Mesodermal cell (in vitro differentiated cells): Measurements from ENCODE around the gene LZTS2.
A peak's percentile ranks its signal among the peaks of the same experiment; 100 is the strongest.

Experiments
- H3K27ac ChIP-seq: 2 replicates; pipeline ENCODE4 v1.7.0; 2013; ENCODE audit warnings: mild to moderate bottlenecking, low read depth, low read length, moderate library complexity; ENCODE audit not compliant: severe bottlenecking
- H3K36me3 ChIP-seq: 2 replicates; pipeline ENCODE4 v1.7.1; 2013; ENCODE audit warnings: mild to moderate bottlenecking, low read length, moderate library complexity; ENCODE audit not compliant: control insufficient read depth, insufficient read depth
- H3K4me1 ChIP-seq: one replicate; pipeline ENCODE4 v1.7.1; 2013; ENCODE audit warnings: mild to moderate bottlenecking, low read length; ENCODE audit not compliant: insufficient read depth, control insufficient read depth, poor library complexity, severe bottlenecking
- H3K4me3 ChIP-seq: 2 replicates; pipeline ENCODE4 v1.7.0; 2013; ENCODE audit warnings: low read length, control low read depth, mild to moderate bottlenecking; ENCODE audit not compliant: insufficient read depth, poor library complexity, severe bottlenecking; ENCODE audit errors: extremely low read depth
- H3K9me3 ChIP-seq: 2 replicates; pipeline ENCODE4 v1.7.1; 2013; ENCODE audit warnings: mild to moderate bottlenecking, low read length, moderate library complexity; ENCODE audit not compliant: control insufficient read depth
- WGBS, 2 experiments: methylation state at CpG; one replicate each; pipeline ENCODE4 v1.1.5; 2013; ENCODE audit warnings: missing lambda C conversion rate in 2 of 2; ENCODE audit not compliant: insufficient coverage in 2 of 2; 5-methylcytosine and 5-hydroxymethylcytosine counted together

LZTS2 gene

DNA sequence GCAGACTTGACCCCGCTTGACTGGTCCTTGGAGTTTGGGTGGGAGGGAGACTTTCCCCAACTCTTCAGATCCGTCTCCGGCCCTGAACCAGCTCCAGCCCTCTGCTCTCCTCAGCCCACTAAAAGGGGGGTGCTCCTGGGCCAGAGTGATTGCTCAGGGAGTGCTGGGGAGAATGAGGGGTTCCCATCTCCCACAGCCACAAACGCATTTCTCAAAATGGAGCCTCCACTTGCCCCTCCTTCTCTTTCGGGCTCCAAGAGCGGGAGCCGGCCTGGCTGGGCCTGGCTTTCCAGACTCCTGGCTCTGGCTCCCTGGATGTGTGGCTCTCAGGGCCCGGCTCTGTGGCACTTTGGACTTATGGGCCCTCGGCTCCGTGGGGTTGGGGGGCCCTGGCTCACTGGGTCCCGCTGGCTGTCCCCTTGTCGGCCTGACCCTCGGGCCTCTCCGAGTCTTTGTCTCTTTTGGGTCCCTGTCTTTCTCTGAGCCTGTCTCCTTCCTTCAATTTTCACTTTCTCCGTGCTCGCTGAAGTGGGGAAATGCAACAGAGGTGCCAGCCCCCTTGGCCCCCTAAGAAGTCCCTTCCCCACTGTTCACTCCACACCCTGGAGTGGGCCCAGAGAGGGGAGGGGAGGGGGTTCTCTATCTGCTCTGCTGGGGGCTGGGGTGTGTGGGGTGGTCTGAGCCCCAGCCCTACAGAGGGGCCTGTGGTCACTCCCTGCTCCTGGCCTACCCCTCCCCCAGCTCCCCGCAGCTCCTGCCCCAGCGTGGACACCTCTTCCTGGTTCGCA, 713 bp downstream of the LZTS2 start:
- Histone ChIP-seq H3K9me3 (no peaks in the 10 kb centered on the region), H3K36me3 (peaks cover 31% of the 10 kb centered on the region), H3K27ac (peak overlapping the region; percentile 66), H3K4me1 (peaks cover 32% of the 10 kb centered on the region), H3K4me3 (peak overlapping the region; percentile 80)
- WGBS, 2 experiments: 9 to 12% methylated on average over 9 to 13 of the region's 19 CpGs

DNA sequence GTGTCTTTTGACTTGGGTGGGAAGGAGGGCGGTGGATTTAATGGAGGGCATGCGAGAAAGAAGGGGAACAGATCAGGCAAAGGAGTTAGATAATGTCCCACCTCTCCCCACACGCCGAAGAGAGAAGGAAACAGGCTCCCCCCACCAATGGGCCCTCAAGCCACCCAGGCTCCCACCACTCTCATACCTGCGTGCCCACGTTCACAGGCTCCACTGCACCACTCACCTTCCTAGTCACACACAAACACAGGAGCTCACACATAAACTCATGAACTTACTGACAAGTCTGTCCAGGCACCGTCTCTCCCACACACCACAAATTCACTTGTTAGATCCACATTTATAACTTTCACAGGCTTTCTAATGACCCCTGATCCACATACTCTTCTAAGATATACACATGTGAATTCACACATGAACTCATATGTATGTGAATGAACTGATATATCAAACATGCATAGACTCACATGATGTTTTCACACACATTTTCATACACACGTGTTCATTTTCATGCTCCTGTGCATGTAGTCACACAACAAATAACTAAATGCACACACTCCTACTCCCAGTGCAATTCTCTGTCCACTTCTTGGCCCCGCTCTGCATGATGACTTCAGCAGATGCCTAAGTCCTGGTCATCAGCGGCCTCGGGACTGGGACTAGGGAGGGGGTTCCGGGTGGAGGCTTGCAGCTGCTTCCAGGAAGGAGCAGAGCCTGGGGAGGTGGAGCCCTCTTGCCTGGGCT, 1.5 kb downstream of the LZTS2 start:
- no peak overlapping the region for H3K27ac ChIP-seq

DNA sequence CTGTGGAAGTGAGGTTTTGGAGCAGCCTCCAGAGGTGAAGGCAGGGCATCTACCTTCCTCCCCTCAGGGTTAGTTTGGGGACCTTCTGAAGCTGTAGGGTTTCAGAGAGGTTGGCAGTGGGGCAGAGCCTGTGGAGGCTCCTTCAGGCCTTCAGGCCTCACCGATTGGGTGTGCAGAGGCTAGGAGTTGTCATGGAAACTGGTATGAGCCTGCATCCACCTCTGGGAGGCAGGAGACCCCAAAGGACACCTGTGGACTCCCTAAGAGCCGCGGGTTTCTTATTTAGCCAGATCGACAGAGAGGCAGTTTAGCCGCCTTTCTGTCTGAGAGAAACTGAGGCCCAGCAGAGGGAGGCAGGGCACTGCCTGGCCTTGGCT, 2.0 kb downstream of the LZTS2 start:
- Histone ChIP-seq H3K9me3 (no peaks in the 10 kb centered on the region), H3K27ac (no peak overlapping the region), H3K36me3 (peaks cover 44% of the 10 kb centered on the region), H3K4me1 (peaks cover 23% of the 10 kb centered on the region), H3K4me3 (peak overlapping the region; percentile 80)
- WGBS, 2 experiments: 87 to 91% methylated on average over 5 of the region's 5 CpGs

More for the DNA sequence above, 1.5 kb downstream of the LZTS2 start:
- H3K4me1 ChIP-seq: peaks cover 26% of the 10 kb centered on the region
- H3K36me3 ChIP-seq: peaks cover 39% of the 10 kb centered on the region
- 88 to 100% methylated on average over 2 to 6 of the region's 12 CpGs for WGBS, 2 experiments
- H3K9me3 ChIP-seq: no peaks in the 10 kb centered on the region
- peak overlapping the region; percentile 80 for H3K4me3 ChIP-seq

DNA sequence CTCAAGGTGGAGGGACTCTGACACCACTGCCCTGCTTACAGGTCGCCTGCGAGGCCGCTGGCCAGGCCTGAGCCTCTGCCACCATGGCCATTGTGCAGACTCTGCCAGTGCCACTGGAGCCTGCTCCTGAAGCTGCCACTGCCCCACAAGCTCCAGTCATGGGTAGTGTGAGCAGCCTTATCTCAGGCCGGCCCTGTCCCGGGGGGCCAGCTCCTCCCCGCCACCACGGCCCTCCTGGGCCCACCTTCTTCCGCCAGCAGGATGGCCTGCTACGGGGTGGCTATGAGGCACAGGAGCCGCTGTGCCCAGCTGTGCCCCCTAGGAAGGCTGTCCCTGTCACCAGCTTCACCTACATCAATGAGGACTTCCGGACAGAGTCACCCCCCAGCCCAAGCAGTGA, 2.8 kb downstream of the LZTS2 start:
- WGBS, 2 experiments: 90 to 92% methylated on average over 7 to 11 of the region's 11 CpGs
- Histone ChIP-seq H3K4me1 (peaks cover 25% of the 10 kb centered on the region), H3K27ac (no peak overlapping the region), H3K9me3 (no peaks in the 10 kb centered on the region), H3K36me3 (peaks cover 53% of the 10 kb centered on the region), H3K4me3 (no peak overlapping the region)

DNA sequence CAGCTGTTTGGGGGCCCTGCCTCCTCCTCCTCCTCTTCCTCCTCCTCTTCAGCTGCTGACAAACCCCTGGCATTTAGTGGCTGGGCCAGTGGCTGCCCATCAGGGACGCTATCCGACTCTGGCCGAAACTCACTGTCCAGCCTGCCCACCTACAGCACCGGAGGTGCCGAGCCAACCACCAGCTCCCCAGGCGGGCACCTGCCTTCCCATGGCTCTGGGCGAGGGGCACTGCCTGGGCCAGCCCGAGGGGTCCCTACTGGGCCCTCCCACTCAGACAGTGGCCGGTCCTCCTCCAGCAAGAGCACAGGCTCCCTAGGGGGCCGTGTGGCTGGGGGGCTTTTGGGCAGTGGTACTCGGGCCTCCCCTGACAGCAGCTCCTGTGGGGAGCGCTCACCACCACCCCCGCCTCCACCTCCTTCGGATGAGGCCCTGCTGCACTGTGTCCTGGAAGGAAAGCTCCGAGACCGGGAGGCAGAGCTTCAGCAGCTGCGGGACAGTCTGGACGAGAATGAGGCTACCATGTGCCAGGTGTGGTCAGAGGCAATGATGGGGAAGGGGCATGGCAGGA, 4.1 kb downstream of the LZTS2 start:
- Histone ChIP-seq H3K9me3 (no peaks in the 10 kb centered on the region), H3K4me3 (no peak overlapping the region), H3K4me1 (peaks cover 32% of the 10 kb centered on the region), H3K27ac (no peak overlapping the region), H3K36me3 (peaks cover 53% of the 10 kb centered on the region)
- 95 to 97% methylated on average over 17 of the region's 18 CpGs for WGBS, 2 experiments

DNA sequence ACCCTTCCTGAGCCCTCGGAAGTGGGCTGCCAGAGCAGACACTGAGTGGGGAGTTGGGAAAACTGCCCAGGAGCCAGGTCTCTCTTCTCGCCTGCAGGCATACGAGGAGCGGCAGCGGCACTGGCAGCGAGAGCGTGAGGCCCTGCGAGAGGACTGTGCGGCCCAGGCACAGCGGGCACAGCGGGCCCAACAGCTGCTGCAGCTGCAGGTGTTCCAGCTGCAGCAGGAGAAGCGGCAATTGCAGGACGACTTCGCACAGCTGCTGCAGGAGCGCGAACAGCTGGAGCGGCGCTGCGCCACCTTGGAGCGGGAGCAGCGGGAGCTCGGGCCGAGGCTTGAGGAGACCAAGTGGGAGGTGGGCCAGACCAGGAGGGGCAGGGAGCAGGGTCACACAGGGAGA, 5.8 kb downstream of the LZTS2 start:
- Histone ChIP-seq H3K9me3 (no peaks in the 10 kb centered on the region), H3K27ac (no peak overlapping the region), H3K36me3 (peaks cover 53% of the 10 kb centered on the region), H3K4me1 (peaks cover 33% of the 10 kb centered on the region), H3K4me3 (no peak overlapping the region)
- 97 to 99% methylated on average over 18 to 23 of the region's 23 CpGs for WGBS, 2 experiments

DNA sequence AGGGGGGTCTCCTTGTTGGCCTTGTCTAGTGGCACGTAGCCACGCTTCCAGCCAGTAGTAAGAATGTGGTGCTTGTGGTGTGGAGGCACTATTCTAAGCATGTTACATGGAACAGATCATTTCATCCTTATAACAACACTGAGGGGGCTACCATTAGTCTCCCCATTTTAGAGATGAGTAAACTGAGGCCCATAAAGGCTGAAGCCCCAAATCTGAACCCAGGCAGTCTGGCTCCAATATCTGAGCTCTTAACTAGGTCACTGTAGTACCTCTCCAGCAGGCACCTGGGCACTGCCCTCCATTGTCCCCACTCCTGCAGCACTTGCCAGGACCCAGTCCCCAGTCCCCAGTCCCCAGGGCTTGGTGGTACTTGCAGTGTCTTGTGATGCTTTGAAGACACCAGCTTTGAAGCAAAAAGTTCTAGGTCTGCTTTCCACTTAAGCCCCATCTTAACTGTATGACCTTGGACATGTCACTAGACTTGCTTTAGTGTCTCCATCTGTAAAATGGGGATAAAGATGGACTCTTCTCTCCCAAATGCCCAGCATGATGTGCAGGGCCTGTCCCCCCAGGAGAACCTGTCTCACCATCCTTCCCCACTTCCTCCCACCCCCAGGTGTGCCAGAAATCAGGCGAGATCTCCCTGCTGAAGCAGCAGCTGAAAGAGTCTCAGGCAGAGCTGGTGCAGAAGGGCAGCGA, 6.4 kb downstream of the LZTS2 start:
- WGBS, 2 experiments: 88 to 100% methylated on average over 1 to 2 of the region's 4 CpGs
- peaks cover 53% of the 10 kb centered on the region for H3K36me3 ChIP-seq
- no peak overlapping the region for H3K4me3 ChIP-seq
- H3K27ac ChIP-seq: no peak overlapping the region
- H3K9me3 ChIP-seq: no peaks in the 10 kb centered on the region
- peaks cover 29% of the 10 kb centered on the region for H3K4me1 ChIP-seq

DNA sequence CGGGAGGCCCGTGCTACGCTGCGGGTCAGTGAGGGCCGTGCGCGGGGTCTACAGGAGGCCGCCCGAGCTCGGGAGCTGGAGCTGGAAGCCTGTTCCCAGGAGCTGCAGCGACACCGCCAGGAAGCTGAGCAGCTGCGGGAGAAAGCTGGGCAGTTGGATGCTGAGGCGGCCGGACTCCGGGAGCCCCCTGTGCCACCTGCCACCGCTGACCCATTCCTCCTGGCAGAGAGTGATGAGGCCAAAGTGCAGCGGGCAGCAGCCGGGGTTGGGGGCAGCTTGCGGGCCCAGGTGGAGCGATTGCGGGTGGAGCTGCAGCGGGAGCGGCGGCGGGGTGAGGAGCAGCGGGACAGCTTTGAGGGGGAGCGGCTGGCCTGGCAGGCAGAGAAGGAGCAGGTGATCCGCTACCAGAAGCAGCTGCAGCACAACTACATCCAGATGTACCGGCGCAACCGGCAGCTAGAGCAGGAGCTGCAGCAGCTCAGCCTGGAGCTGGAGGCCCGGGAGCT, 7.0 kb downstream of the LZTS2 start:
- Histone ChIP-seq H3K27ac (peak overlapping the region; percentile 23), H3K9me3 (no peaks in the 10 kb centered on the region), H3K4me1 (peaks cover 27% of the 10 kb centered on the region), H3K36me3 (peaks cover 53% of the 10 kb centered on the region), H3K4me3 (no peak overlapping the region)
- WGBS, 2 experiments: 97% methylated on average over 22 to 32 of the region's 33 CpGs

DNA sequence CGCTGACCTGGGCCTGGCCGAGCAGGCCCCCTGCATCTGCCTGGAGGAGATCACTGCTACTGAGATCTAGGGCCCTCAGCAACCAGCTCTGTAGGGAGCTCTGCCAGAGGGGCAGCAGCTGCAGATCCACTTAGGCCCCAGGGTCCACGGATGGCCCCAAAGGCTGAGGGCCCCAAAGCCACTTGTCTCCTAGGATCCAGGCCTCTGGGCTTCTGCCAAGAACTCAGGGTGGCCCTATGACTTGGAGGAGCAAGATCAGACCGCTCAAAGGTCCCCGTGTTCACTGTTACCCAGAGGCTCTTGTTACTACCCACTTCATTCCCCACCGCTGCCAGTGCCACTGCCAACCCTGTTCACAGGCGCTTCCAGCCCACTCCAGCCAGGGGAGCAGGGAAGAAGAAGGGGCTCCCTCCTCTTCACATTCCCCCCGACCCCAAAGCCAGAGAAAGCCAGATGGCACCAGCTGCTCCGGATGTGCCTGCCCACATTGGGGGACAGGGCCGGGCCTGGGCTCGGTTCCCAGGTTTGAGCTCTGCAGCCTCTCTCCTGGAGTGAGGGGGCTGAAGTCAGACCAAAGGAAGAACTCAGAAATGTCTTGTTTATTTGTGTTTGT, 7.6 kb downstream of the LZTS2 start:
- Histone ChIP-seq H3K4me3 (no peak overlapping the region), H3K27ac (peak overlapping the region; percentile 23), H3K36me3 (peaks cover 53% of the 10 kb centered on the region), H3K9me3 (no peaks in the 10 kb centered on the region), H3K4me1 (peaks cover 25% of the 10 kb centered on the region)
- 90 to 92% methylated on average over 9 to 10 of the region's 11 CpGs for WGBS, 2 experiments
